GM19328 (cell line): Measurements from ENCODE around the gene KDM1A.

Source experiments
- ATAC-seq: cut with Tn5 transposase; IDR thresholded peaks from one replicate; pipeline ENCODE4 v1.9.1; 2021; ENCODE audit warnings: mild to moderate bottlenecking, moderate library complexity; ENCODE audit not compliant: unreplicated experiment

Gene KDM1A

DNA sequence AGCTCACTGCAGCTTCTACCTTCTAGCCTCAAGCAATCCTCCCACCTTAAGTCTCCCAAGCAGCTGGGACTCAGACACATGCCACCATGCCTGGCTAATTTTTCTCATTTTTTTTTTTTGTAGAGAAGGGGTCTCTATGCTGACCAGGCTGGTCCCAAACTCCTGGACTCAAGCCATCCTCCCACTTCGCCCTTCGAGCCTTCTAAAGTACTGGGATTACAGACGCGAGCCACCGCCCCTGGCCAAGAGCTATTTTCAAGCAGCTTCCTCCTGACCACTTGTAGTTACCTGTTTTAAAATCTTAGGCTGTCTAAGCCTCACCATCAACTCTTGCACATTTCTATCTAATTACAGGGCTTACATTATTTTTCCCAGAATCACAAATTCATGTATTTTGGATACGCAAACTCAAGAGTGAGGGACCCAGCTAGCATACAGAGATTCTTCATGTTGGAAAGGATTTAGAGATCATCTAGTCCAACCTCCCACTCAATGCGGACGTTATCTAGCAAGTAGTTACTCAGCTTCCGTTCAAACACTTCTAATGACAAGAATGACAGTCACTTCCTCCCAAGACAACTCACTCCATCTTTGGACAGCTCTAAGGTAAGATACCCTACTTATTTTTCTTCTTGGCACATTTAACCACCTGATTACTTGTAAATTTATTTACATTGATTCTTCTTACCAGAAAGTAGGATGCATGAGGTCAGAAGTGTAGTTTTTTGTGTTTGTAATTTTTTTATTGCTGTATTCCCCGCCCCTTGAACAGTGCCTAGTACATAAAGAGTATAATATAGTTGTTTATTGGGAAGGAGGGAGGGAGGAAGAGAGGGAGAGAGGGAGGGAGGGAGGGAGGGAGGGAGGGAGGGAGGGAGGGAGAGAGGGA, 84.0 kb downstream of the KDM1A start:
- no peak for ATAC-seq

DNA sequence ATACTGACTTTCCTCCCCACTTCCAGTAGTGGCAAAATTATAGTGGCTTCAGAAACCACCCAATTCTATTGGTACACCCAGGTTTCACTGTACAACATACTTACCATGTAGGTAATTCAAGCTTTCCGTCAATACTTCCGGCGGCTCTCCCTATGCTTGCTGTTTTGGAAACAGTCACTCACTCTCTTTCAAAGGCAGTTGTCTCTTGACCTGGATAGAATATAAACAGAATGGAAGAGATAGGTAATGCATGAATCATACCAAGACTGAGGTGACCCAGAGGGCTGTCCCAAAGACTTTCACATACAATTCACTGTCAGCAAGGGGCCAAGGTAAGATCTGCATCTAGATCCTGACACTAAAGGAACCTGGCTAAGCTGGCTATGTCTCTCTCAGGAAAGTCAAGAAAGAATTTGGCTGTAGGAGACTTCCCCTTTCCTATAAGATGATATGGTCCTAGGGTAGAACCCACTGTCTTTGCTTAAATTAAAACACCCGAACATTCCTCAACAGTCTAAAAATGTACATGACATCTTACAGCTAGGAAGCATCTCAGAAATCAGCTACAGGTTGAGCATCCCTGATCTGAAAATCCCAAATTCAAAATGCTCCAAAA, 89.8 kb downstream of the KDM1A start:
- ATAC-seq: no peak

DNA sequence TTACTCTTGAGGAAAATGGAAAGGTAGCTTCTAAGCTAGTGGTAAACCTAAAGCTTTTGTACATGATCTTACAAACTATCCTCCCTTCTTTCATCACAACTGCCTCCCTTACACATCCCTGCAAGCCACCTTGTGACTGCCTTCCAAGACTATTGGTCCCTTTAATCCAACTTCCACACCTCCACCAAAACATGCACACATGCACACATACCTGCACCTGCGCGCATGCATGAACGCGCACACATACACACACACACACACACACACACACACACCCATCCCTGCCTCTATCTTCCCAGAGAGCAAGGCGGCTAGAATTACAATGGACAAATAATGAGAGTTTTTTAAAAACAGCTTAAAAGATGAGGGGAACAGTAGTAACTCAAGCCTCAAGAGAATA, 91.1 kb downstream of the KDM1A start:
- no peak for ATAC-seq

DNA sequence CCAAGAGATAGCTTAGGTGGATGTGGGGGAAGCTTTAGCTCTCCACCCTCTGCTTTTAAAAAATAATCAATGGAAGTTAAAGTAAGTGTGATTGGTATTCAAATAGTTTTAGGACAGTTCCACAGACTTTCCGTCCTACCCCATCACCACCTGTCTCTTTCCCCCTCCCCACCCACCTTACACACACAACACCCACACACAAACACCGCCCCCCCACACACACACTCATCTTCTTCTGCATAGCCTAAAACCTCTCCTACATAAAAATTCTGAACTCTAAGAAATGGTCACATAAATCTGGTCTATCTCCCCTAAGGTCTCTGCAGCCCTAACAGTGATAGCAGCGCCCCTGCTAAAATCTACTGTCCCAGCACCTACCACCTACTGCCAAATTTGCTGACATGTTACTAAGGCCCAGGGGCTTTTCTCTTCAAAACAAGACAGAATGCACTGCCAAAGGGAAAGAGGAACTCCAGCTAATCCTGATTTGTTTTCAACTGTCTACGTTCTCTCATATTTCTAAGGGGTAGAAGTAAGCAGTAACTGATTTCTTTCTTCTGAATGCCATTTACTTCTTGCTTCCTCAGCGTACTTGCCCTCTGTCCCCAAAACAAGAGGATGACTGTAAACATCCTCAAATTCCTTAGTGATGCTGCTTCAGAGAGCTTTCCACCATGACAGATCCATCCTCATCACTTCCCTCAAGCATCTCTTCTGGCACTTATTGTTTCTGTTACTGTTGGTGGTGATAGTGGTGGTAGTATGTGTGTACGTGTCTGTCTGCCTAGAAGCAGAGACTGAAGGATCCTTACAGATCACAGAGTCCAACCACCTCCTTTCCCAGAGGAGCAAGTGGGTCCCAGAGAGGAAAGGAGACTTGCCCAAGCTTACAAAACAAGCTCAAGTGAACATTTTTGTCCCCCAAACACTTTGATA, 92.6 kb downstream of the KDM1A start:
- no peak for ATAC-seq

DNA sequence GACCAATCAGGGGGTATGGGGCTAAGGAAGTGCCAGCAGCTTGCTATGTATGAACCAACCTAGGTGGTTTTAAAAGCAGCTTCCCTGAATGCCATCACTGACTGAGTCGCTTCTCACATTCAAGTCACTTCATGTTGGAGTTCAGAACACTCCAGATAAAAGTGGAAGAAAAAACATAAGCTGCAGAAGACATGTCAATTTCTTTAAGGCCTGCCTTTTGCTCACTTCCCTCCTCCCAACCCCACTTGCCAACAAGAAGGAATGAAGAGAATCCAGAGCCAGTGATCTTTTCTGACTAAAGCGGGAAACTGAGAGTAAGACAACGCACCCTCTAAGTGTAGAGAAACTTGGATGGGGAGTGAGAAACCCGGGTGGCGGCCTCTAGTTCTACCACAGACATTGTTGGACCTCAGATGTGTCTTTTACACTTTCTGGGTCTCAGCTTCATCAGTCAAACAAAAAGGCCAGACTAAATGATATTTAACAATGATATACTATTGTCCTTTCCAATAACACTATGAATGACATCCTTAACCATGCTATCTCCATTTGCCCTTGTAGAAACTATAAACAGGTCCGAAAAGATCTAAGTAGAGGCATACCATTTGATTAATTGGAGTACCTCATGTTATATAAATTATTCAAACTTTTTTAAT, 95.3 kb downstream of the KDM1A start:
- no peak for ATAC-seq

DNA sequence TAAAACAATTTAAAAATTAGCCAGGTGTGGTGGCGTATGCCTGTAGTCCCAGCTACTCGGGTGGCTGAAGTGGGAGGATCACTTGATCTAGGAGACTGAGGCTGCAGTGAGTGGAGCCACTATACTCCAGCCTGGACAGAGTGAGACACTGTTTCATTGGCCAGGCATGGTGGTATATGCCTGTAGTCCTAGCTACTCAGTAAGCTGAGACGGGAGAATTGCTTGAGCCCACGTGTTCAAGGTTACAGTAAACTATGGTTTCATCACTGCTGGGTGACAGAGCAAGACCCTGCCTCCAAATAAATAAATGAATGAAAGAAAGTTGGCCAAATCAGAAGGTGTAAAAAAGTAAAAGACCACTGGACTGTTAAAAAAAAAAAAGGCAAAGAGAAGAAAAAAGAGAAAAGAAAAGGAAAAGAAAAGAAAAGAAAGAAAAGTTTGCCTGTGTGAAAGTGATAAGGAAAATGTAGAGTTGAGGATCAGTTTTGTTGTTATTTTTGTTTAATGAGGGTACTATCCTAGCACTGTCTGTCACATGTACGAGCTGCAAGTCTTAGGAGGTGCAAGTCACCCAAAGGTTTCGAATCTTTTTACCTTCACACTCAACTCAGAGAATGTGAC, 97.1 kb downstream of the KDM1A start:
- ATAC-seq: no peak

DNA sequence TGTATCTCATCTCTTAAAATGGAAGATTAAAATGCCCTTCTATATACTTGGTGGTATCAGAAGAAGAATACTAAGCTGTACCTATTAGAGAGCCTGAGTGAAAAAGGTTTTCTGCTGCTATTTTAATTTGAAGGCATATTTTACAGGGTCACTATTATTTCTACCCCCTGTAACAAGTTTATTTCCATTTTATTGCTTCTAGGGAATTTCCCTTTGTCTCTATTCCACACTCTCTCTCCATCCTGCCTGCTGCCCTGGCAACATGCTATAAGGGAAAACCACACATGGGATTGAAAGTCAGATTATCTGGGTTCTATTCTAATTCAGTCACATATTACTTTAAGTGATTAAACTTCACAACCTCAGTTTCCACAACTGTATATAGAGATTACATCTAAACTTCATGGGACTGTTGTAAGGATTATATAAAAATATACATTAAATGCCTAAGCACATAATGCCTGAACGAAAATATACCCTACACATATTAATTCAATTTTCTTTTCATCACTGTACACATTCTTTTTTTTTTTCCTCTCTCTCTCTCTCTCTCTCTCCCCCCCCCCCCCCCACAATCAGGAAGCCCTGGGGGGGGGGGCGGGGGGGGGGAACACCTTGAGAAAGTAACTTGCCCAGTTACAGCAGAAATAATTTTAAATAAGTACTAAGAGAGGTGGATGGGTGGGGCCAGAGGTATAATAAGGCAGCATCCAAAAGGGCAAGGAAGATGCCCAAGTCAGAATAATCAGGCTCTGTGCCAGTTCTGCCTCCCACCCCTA, 97.8 kb downstream of the KDM1A start:
- ATAC-seq: no peak

DNA sequence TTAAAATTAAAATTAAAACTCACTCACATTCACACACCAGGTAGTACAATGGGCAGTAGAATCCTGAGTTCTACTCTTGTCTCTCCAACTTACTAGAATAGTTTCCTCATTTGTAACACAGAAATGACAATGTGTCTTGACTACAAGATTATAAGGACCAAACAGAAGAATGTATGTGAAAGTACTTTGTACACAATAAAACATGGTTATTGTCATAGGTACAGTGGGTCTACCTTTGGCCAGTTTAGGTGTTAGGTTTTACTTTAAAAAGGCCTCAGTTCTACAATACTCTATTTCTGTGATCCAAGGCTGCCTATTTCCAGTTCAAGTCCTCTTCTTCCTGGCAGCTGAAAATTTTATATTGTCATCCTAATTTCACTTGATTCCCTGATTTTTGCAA, 99.1 kb downstream of the KDM1A start:
- ATAC-seq: no peak

DNA sequence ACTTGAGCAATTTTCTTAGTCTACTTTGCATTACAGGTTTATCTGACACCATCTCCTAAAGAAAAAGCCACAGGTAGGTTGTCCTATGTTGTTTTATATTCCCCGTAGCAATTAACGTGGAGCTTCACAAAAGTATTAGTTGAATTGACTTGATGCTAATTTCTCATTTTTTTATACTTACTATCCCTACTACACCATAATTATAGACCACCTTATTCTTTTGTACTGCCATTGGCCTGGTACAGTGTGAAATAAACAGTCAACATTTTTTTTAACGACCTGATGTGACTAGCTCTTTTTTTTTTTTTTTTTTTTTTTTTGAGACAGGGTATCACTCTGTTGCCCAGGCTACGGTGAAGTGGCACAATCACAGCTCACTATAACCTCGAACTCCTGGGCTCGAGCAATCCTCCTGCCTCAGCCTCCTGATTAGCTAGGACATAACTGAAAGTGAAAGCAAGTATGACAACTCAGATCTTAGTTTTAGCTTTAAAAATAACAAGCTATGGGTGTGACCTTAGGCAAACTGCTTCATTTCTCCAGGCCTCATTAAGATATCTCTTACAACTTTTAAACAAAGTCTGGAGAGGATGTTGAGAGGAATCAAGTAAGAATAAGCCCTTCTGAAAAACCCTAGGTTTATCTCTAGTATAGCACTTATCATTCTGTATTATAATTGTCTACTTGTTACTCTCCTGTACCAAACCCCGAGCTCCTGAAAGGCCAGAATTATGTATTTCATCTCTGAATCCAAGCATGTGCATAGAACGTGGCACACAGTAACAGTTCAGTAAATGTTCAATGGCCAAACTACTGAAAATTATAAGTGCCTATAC, 99.9 kb downstream of the KDM1A start:
- ATAC-seq: no peak

DNA sequence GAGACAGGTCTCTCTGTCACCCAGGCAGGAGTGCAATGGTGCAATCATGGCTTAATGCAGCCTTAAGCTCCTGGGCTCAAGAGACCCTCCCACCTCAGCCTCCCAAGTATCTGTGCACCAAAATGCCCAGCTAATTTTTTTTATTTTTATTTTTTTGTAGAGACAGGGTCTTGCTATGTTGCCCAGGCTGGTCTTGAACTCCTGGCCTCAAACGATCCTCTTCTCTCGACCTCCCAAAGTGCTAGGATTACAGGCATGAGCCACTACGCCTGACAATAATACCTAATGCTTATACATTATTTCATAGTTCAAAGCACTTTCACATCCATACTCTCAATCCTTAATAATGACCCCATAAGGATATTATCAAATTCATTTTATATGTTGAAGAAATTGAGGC, 101.1 kb downstream of the KDM1A start:
- no peak for ATAC-seq

DNA sequence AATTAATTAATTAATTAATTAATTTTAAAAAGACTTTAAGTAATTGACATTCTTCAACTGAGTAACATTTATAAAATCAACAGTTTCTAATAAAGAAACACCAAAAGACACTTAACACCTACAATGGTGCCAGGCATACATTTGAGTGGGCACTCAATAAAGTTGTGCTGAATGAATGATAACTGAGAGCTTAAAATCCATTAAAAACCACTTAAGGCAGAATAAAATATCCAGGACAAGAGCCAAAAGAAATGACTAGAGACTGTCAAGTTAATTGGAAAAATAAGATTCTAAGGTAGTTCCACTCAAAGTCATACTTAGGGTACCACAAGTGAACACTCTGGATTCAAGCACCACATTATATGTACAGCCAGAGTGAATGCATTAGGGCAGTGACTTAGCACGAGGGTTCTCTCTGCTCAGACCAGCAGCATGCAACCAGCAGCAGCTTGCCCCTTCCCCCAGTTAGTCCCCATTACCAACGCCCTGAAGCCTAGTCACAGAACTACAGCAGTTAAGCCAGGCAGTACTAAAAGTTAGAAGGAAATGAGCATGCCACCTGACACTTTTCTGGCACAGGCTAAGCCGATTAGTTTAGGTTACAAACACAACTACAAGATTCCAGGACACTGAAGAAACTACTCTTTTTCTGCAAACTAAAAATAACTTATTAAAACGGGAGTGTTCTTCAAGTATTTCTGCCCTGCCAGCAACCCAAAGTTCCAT, 102.9 kb downstream of the KDM1A start:
- no peak for ATAC-seq

DNA sequence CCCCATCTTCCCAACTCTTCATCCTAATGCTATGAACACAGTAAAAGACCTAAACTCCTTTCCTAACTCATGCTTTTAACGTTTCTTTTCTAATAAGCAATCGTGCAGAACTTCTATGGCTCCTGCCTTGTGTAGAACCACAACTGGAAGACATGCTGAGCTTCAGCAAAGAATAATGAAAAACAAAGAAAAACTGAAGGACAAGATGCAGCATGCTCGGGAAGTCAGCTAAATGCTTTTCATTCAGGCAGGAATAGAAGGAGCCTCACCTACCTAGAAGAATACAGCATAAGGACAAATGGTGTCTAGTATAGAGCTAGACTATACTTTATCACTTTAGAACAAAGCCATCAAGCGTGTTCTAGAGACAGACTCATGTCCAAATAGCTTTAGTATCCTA, 103.5 kb downstream of the KDM1A start:
- ATAC-seq: no peak

DNA sequence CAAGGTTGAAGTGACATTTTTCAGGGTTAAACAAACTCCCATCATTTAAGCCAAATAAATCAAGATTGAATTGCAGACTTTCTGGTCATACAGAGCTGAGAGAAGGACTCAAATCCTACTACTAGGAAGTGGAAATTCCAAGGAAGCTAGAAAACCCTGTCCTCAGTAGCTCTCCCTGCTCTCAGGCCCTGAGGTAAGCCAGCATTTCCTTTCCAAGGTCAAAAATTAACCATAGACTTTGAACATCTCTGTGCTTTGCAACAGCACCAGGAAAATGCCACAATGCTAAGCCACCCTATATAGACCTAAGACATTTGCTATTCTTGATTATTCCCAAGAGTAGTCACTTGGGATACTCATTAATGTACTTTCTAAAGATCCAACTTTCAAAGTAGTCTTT, 104.3 kb downstream of the KDM1A start:
- ATAC-seq: no peak

DNA sequence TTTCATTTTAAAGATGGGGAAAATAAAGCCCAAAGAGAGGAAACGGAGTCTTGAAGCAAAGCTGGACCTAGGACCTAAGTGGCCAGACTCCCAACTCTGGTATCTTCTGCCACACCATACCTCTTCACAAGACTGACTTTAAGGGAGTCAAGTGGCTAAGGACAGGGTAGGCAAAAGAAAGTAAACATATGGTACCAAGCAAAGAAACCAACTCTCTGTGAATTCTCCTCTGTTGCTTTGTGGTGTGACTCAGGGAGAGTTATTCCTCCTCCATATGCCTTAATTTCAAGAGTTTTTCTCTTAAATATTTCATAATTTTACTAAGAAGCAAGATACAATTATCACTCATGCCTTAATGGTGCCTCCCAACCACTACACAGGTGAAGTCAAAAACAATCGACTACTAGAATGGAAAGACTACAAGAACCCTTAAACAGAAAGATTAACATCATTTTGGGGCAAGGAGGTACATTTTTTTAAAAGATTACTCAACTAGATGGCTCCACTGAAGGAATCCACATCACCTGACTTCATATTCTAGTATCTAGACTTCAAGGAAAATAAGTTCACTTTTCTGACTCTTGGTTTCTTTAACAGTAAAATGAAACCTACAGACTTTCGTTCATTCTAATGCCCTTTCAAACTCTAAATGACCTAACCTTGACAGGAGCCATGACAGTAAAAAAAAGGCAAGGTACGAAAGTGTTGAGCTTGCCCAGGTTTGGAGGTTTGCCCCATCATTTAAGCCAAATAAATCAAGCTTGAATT, 105.2 kb downstream of the KDM1A start:
- ATAC-seq: no peak

DNA sequence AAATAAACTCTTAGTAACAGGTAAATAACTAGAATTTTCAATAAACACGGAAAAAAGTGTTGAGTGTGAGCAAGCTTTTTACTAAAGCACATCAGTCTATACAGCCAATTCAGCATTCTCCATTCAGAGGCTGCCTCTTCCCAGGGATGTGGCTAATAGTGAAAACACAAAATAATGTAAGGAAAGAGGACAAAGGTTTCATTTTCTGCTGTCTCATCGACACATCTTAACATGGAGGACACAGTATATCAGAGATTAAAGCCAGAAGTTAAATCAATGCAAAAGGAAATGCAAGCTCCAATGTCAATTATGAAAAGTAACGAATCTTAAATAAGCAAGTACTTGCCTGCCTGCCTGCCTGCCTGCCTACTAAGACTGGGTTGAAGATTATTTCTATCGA, 106.2 kb downstream of the KDM1A start:
- no peak for ATAC-seq

DNA sequence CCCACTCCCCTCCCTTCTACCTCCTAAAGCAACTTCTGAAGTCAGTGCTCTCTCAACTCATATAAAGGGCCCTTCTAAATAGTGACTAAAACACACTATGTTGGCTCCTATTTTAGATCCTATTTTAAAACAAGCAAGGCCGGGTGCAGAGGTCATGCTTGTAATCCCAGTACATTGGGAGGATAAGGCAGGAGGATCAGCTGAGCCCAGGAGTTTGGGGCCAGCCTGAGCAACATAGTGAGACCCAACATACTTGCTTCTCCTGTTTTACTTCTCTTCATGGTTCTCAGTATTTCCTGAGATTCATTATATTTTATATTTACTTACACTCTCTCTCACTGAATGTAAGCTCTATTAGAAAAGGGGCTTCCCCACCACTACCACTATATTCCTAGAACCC, 106.9 kb downstream of the KDM1A start:
- no peak for ATAC-seq

DNA sequence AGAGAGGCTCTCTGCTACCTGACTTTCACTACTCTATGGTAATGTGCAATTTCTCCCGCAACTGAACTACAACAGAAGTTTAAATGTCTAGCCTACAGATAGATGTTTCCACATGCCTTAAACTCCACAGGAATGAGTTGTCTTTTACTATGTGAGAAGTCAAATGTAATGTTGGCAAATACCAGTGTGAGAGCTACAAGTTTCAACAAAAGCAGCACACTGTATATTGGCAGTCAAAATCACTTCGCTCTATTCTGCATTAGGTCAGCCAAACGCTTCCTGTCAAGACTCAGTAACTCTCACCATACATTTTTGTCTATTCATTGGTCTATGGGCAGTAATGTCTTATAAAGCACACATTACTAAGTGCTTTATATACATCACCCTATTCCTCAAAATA, 107.5 kb downstream of the KDM1A start:
- no peak for ATAC-seq
